ENCODE measurements around the gene SYNGAP1. TPM values are rescaled to one million over a fixed set of nuclear protein-coding genes. Genes with fewer than 3 reads are reported as not detected.

SYNGAP1 gene
- total and polyA plus RNA-seq, 9 of the 15 experiments (the other 6 are each of a cell fraction or from before 2014, with no cell fraction given), result 0.01 to 22.8 (median 3.2) TPM

GRCh38 chr6:33466075-33466735 lies 46.3 kb downstream of the SYNGAP1 start:
- Histone ChIP-seq H3K9me1 (ENCODE audit: control insufficient read depth, insufficient read depth, low read length) (no peaks in the 10 kb centered on the region), H3K36me3 (ENCODE audit: control insufficient read depth, insufficient read depth, low read length) (no peaks in the 10 kb centered on the region), H4K20me1 (replicated peaks; ENCODE audit: control insufficient read depth, insufficient read depth, low read length) (no peaks in the 10 kb centered on the region), H3K4me1 (replicated peaks in 1 of 2; ENCODE audit: control insufficient read depth in 2 of 2, insufficient read depth in 2 of 2, low read length in 2 of 2) (no peaks in the 10 kb centered on the region), H3K79me2 (ENCODE audit: control insufficient read depth, insufficient read depth, low read length) (no peaks in the 10 kb centered on the region), H3K9me3 (replicated peaks; ENCODE audit: control insufficient read depth, insufficient read depth, low read depth, low read length) (no peaks in the 10 kb centered on the region), H3K4me2 (ENCODE audit: insufficient read depth, low read length) (no peak overlapping the region), H2AFZ (ENCODE audit: low read depth, low read length) (peak overlapping the region; percentile 19; the same call in 1 of the 2 replicates), H3K4me3 (no peak overlapping the region), H3K9ac (ENCODE audit: insufficient read depth in 1 of 2, low read depth in 2 of 2, low read length in 2 of 2) (no peak overlapping the region), H3K27me3 (ENCODE audit: control insufficient read depth in 2 of 2, insufficient read depth in 2 of 2, low read length in 2 of 2) (no peaks in the 10 kb centered on the region), H3K27ac (ENCODE audit: extremely low read depth, low read depth, low read length) (no peak overlapping the region)
- BruUV-seq (replicated peaks), result no TSS peak
- ATAC-seq, result no peak
- CTCF ChIA-PET (ENCODE audit: low intra/inter-chr PET ratio), result no interaction called here
- POLR2A ChIA-PET, result interaction anchor here (0.9 kb wide), 1 partner anchor 8 kb away, joined by 3 read pairs; no protein-coding TSS in a partner anchor
- in situ Hi-C loops (cut with MboI), result no loop called here
- TF ChIP-seq CBX5 (IDR thresholded peaks at IDR 0.05; ENCODE audit: borderline replicate concordance, low read depth) (peak; percentile 61; the same call in 1 of the 2 replicates), ZNF41 (CRISPR knock-in tag; conservative IDR thresholded peaks at IDR 0.05) (no peak), ZKSCAN8 (CRISPR knock-in tag; IDR thresholded peaks at IDR 0.05) (no peak), CBX3 (IDR thresholded peaks at IDR 0.05; ENCODE audit: borderline replicate concordance in 1 of 2, low read length in 2 of 2) (peak in 1 of 2 experiments; percentile 66; a peak in 1 of 3 replicates), TRIM24 (IDR thresholded peaks at IDR 0.05) (peak; percentile 28 to 38; a peak in 2 of 4 replicates)
- no peak for FAIRE-seq
- no peak for DNase-seq (ENCODE audit: extremely low read depth in 1 of 4, low spot score in 3 of 4)
- intact Hi-C loops (cut with micrococcal nuclease), result no loop called here
- WGBS (ENCODE audit: insufficient coverage, low coverage, missing lambda C conversion rate), result 32% methylated on average over 4 of the region's 4 CpGs

DNA sequence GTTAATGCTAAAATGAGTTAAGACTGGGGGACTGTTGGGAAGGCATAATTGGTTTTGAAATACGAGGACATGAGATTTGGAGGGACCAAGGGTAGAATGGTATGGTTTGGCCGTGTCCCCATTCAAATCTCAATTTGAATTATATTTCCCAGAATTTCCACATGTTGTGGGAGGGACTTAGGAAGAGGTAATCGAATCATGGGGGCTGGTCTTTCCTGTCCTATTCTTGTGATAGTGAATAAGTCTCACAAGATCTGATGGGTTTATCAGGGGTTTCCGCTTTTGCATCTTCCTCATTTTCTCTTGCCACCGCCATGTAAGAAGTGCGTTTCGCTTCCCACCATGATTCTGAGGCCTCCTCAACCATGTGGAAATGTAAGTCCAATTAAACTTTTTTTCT lies 47.2 kb downstream of the SYNGAP1 start:
- no TSS peak for BruUV-seq (replicated peaks)
- H3K9me1 ChIP-seq (ENCODE audit: control insufficient read depth, insufficient read depth, low read length), result no peaks in the 10 kb centered on the region
- POLR2A ChIA-PET, result interaction anchor here (0.9 kb wide), 1 partner anchor 9 kb away, joined by 3 read pairs; no protein-coding TSS in a partner anchor
- ATAC-seq, result no peak
- WGBS (ENCODE audit: insufficient coverage, low coverage, missing lambda C conversion rate), result 39% methylated on average over 7 of the region's 7 CpGs
- no peak overlapping the region for H3K4me2 ChIP-seq (ENCODE audit: insufficient read depth, low read length)
- H3K4me1 ChIP-seq (replicated peaks in 1 of 2; ENCODE audit: control insufficient read depth in 2 of 2, insufficient read depth in 2 of 2, low read length in 2 of 2), result no peaks in the 10 kb centered on the region; a peak in 1 of 5 replicates
- H3K9ac ChIP-seq (ENCODE audit: insufficient read depth in 1 of 2, low read depth in 2 of 2, low read length in 2 of 2), result no peak overlapping the region
- no peaks in the 10 kb centered on the region for H3K9me3 ChIP-seq (replicated peaks; ENCODE audit: control insufficient read depth, insufficient read depth, low read depth, low read length)
- H3K27me3 ChIP-seq (ENCODE audit: control insufficient read depth in 2 of 2, insufficient read depth in 2 of 2, low read length in 2 of 2), result no peaks in the 10 kb centered on the region
- in situ Hi-C loops (cut with MboI), result no loop called here
- no peak overlapping the region for H2AFZ ChIP-seq (ENCODE audit: low read depth, low read length)
- no peak overlapping the region for H3K4me3 ChIP-seq
- H3K27ac ChIP-seq (ENCODE audit: extremely low read depth, low read depth, low read length), result no peak overlapping the region
- CTCF ChIA-PET (ENCODE audit: low intra/inter-chr PET ratio), result no interaction called here
- no peaks in the 10 kb centered on the region for H4K20me1 ChIP-seq (replicated peaks; ENCODE audit: control insufficient read depth, insufficient read depth, low read length)
- H3K36me3 ChIP-seq (ENCODE audit: control insufficient read depth, insufficient read depth, low read length), result no peaks in the 10 kb centered on the region
- DNase-seq (ENCODE audit: extremely low read depth in 1 of 4, low spot score in 3 of 4), result no peak
- intact Hi-C loops (cut with micrococcal nuclease), result no loop called here
- no peak for FAIRE-seq
- TF ChIP-seq ZFP36 (IDR thresholded peaks at IDR 0.05; ENCODE audit: low read depth, low read length, partially characterized antibody), result peak; percentile 68
- TF ChIP-seq SNAPC5 (CRISPR knock-in tag; IDR thresholded peaks at IDR 0.05), result no peak
- H3K79me2 ChIP-seq (ENCODE audit: control insufficient read depth, insufficient read depth, low read length), result no peaks in the 10 kb centered on the region
